HG02870 (cell line): ENCODE results near the gene MT1B.

Experiments
- ATAC-seq: cut with Tn5 transposase; IDR thresholded peaks from one replicate; pipeline ENCODE4 v1.9.1; 2021; ENCODE audit warnings: mild to moderate bottlenecking, moderate library complexity; ENCODE audit not compliant: unreplicated experiment

MT1B gene

GRCh38 chr16:56651586-56651985, at the start of gene MT1B:
MT1B (plus strand) TSS chr16:56651886; CDS start chr16:56651954, 68 bp downstream.
- ATAC-seq = no peak

- ATAC-seq = no peak
Measured at GRCh38 chr16:56603589-56603988, 48.1 kb upstream of the MT1B start.

- no peak for ATAC-seq
Measured at GRCh38 chr16:56604966-56605365, 46.7 kb upstream of the MT1B start.

- no peak for ATAC-seq
Measured at GRCh38 chr16:56605475-56605874, 46.2 kb upstream of the MT1B start.

- no peak for ATAC-seq
Measured at GRCh38 chr16:56606071-56606475, 45.6 kb upstream of the MT1B start.

GRCh38 chr16:56606476-56607108, 45.1 kb upstream of the MT1B start:
- ATAC-seq = no peak

DNA sequence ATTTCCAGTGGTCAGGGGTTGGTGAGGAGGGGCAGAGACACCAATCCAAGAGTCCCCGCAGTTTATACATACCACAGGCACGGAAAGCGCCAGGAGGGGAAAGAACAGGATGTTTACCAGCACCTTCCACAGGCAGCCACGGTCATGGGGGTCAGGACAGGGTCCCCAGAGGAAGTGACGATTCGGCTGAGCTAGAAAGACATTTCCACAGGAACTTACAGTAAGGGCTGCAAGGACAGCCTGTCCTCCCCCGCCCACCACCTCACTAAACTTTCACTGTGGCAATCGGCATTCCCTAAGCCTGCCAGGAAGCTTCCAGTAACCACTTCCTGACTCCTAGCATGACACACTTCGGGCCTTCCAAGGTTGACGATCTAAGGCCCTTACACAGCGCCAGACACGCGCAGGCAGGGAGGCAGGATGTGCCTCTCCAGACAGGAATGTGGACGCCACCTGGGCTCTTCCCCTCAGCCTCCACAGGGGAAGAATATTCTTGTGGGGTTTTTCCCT, 44.5 kb upstream of the MT1B start:
- no peak for ATAC-seq

- no peak for ATAC-seq
Measured at GRCh38 chr16:56607675-56608042, 44.0 kb upstream of the MT1B start.

- peak; percentile 88 for ATAC-seq
Measured at GRCh38 chr16:56608043-56608875, 43.4 kb upstream of the MT1B start, which contains the start of gene MT2A. MT2A (plus strand) TSS chr16:56608584; CDS start chr16:56608656, 72 bp downstream.

GRCh38 chr16:56608876-56609462, 42.7 kb upstream of the MT1B start:
- ATAC-seq = no peak

- no peak for ATAC-seq
Measured at GRCh38 chr16:56609463-56609921, 42.2 kb upstream of the MT1B start.

GRCh38 chr16:56610017-56610608, 41.6 kb upstream of the MT1B start:
- ATAC-seq = no peak

DNA sequence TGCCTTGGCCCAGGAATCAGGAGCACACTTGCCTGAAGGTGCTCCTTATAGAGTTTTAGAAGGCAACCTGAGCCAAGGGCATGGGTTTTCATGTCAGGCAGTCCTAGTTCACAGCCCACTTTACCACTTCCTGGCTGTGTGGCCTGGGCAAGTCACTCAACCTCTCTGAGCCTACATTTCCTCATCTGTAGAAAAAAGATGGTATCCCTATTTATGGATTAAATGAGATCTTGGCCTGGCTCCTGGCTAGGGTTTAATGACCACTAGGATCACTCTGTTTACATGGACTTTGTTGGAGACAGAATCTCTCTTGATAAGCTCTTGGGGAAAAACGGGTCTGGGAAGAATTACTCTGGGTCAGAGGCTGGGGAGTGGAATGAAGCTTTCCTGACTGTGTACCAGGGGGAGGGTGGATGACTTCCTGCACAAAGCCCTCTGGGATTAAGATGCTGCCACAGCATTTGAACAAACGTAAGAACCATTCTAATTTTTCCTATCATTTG, 41.0 kb upstream of the MT1B start:
- ATAC-seq = no peak

GRCh38 chr16:56611281-56611833, 40.3 kb upstream of the MT1B start:
- ATAC-seq = no peak

- ATAC-seq = no peak
Measured at GRCh38 chr16:56613706-56614105, 38.0 kb upstream of the MT1B start.

- peak; percentile 75 for ATAC-seq
Measured at GRCh38 chr16:56614549-56614991, 37.1 kb upstream of the MT1B start.

DNA sequence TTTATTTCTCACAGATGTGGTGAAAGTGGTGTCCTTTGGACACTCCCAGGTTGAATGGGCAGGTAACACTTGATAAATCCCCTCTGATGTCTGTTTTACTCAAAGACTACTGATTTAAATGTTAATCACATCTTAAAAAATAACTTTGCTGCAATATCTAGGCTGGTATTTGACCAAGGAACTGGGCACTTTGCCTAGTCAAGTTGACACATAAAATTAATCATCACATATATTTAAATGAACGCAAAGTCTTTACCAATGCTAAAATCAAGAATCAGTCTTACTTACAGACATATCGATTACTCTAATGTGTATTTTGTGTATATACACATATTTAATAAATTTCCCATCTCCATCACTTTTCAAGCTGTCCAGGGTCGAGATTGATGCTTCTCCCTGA, 36.3 kb upstream of the MT1B start:
- no peak for ATAC-seq

DNA sequence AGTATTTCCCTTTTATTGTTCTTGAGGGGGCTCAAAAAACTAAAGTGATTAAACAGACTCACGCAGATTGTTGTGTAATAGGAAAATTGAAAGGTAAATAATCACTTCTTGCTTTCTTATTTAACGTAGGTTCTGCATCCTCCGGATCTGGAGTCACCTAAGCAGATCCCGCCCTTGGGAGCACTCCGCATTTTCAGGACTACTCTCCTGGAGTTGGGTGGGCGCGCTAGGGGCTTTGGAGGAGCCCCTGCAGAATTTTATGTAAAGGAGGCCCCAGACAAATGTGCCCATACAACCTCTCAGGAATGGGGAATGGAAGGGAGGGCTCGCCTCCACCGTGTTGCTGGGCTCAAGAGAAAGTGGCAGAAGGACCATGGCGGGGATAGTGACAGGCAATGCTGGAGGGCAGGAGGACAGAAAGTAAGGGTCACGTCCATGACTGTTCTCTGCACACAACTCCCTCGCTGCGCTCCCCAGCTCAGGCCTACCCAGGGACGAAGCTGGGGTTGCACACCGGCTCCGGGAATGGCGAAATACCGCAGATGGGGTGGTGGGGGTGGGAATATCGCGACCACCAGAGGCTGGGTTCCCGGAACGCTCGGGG, 35.0 kb upstream of the MT1B start:
- no peak for ATAC-seq

DNA sequence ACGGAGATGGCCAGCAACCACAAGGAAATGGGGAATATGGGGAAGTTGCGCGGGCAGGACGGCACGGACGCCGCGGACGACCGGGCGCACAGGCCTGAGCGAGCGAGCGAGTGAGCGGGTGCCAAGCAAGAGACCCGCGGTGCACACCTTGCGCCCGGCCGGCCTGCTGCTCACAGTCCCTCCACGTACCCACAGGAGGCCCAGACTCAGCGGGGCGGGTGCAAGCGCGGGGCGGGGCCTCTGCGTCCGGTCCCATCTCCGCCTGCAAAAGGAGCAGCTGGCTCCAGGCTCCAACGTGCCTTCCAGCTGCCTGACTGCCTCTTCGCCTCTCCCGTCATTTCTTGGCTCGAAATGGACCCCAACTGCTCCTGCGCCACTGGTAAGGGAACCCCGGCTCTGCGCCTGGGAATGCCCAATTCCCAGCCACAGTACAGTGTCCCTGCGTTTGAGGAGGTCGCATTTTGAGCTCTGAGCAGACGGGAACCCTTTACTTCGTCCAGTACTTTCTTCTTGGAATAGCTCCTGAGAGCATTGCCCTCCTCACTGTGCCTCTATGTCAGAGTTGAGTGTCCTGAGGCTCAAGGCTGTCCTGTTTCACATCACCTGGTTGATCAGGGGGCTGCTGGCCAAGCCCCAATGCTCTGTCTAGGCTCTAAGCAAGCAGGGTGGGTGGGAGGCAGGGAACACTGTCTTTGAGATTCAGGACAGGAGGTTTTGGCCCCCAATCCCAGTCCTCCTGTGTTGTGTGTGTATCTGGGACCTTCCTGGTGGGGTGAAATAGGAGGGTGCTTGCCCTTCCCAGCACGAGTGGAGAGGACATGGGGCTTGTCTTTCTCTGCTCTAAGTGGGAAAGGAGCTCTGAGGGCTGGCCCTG, 34.2 kb upstream of the MT1B start:
- no peak for ATAC-seq
